ENCODE results near the gene OR52E1. TPM values are rescaled to one million over a fixed set of nuclear protein-coding genes. Genes with fewer than 3 reads are reported as not detected.
"Not testable (repeated sequence)": the region's sequence is repeated elsewhere in the genome, so short reads cannot be mapped to it uniquely, and the experiment has no call there.

The OR52E1 gene
- not detected for total RNA-seq
- polyA plus RNA-seq: not detected
- 0 reads per million in 6 experiments for total RNA-seq

- H3K9me3 Mint-ChIP-seq: no peaks in the 10 kb centered on the region
- no peaks in the 10 kb centered on the region for H3K4me1 Mint-ChIP-seq
- no peak within 1 kb of the TSS for H3K4me3 Mint-ChIP-seq
- H3K27me3 Mint-ChIP-seq: peaks cover 1 to 22% (median 10%) of the 10 kb centered on the region in 5 donors
- no peak for ATAC-seq
- H3K36me3 Mint-ChIP-seq: no peaks in the 10 kb centered on the region
- no peak for DNase-seq
- no peak within 1 kb of the TSS for H3K27ac Mint-ChIP-seq
- POLR2A ChIA-PET: no interaction called here
Measured at GRCh38 chr11:5069272-5069671, at the start of gene OR52E1. Gene OR52E1, plus strand, starts transcription at chr11:5069572.

- Mint-ChIP-seq H3K4me1 (no peaks in the 10 kb centered on the region), H3K9me3 (peaks cover 17 to 54% (median 21%) of the 10 kb centered on the region in 9 donors), H3K36me3 (peaks cover 0 to 28% (median 4%) of the 10 kb centered on the region in 3 donors), H3K4me3 (no peak overlapping the region), H3K27ac (no peak overlapping the region), H3K27me3 (peaks cover 0 to 12% (median 5%) of the 10 kb centered on the region in 5 donors)
- no peak for ATAC-seq
- POLR2A ChIA-PET: no interaction called here
- no peak for DNase-seq
Measured at GRCh38 chr11:5021996-5022395, 47.4 kb upstream of the OR52E1 start.

GRCh38 chr11:5036669-5037068, 32.7 kb upstream of the OR52E1 start:
- H3K36me3 Mint-ChIP-seq: no peaks in the 10 kb centered on the region
- DNase-seq: no peak

GRCh38 chr11:5037926-5038325, 31.4 kb upstream of the OR52E1 start:
- ATAC-seq (no peak), DNase-seq (no peak)
- no peaks in the 10 kb centered on the region for H3K4me1 Mint-ChIP-seq
- no peak overlapping the region for H3K4me3 Mint-ChIP-seq
- H3K27ac Mint-ChIP-seq: no peak overlapping the region
- no peaks in the 10 kb centered on the region for H3K36me3 Mint-ChIP-seq
- POLR2A ChIA-PET: no interaction called here
- peaks cover 0 to 7% (median 3%) of the 10 kb centered on the region in 5 donors for H3K27me3 Mint-ChIP-seq
- peaks cover 0 to 5% (median 0%) of the 10 kb centered on the region in 9 donors for H3K9me3 Mint-ChIP-seq

More at GRCh38 chr11:5036669-5037068, 32.7 kb upstream of the OR52E1 start:
- Mint-ChIP-seq H3K27me3 (peaks cover 0 to 6% (median 0%) of the 10 kb centered on the region in 5 donors), H3K9me3 (peaks cover 0 to 2% (median 0%) of the 10 kb centered on the region in 9 donors), H3K4me1 (no peaks in the 10 kb centered on the region), H3K4me3 (no peak overlapping the region), H3K27ac (no peak overlapping the region)
- POLR2A ChIA-PET: no interaction called here
- ATAC-seq: no peak

GRCh38 chr11:5038341-5038740, 31.0 kb upstream of the OR52E1 start:
- Mint-ChIP-seq H3K4me1 (no peaks in the 10 kb centered on the region), H3K27ac (no peak overlapping the region), H3K9me3 (peaks cover 0 to 5% (median 0%) of the 10 kb centered on the region in 9 donors), H3K36me3 (no peaks in the 10 kb centered on the region), H3K4me3 (no peak overlapping the region), H3K27me3 (peaks cover 0 to 7% (median 3%) of the 10 kb centered on the region in 5 donors)
- ATAC-seq: no peak
- DNase-seq: no peak
- POLR2A ChIA-PET: no interaction called here

- POLR2A ChIA-PET: no interaction called here
- no peak overlapping the region for H3K27ac Mint-ChIP-seq
- H3K36me3 Mint-ChIP-seq: no peaks in the 10 kb centered on the region
- no peak overlapping the region for H3K4me3 Mint-ChIP-seq
- no peak for DNase-seq
- no peaks in the 10 kb centered on the region for H3K4me1 Mint-ChIP-seq
- peaks cover 0 to 7% (median 3%) of the 10 kb centered on the region in 5 donors for H3K27me3 Mint-ChIP-seq
- peaks cover 0 to 3% (median 0%) of the 10 kb centered on the region in 9 donors for H3K9me3 Mint-ChIP-seq
- no peak for ATAC-seq
Measured at GRCh38 chr11:5040876-5041275, 28.5 kb upstream of the OR52E1 start.

GRCh38 chr11:5042091-5042490, 27.3 kb upstream of the OR52E1 start:
- H3K9me3 Mint-ChIP-seq: peaks cover 0 to 5% (median 0%) of the 10 kb centered on the region in 9 donors
- H3K4me1 Mint-ChIP-seq: no peaks in the 10 kb centered on the region
- POLR2A ChIA-PET: no interaction called here
- DNase-seq: no peak
- H3K36me3 Mint-ChIP-seq: no peaks in the 10 kb centered on the region
- H3K4me3 Mint-ChIP-seq: no peak overlapping the region
- no peak overlapping the region for H3K27ac Mint-ChIP-seq
- H3K27me3 Mint-ChIP-seq: peaks cover 0 to 7% (median 3%) of the 10 kb centered on the region in 5 donors
- ATAC-seq: no peak

GRCh38 chr11:5043380-5043779, 26.0 kb upstream of the OR52E1 start:
- Mint-ChIP-seq H3K27ac (no peak overlapping the region), H3K4me3 (no peak overlapping the region), H3K9me3 (peaks cover 0 to 13% (median 0%) of the 10 kb centered on the region in 9 donors), H3K36me3 (no peaks in the 10 kb centered on the region), H3K4me1 (no peaks in the 10 kb centered on the region), H3K27me3 (peaks cover 0 to 7% (median 3%) of the 10 kb centered on the region in 5 donors)
- DNase-seq (no peak), ATAC-seq (no peak)
- POLR2A ChIA-PET: no interaction called here

GRCh38 chr11:5046226-5046625, 23.1 kb upstream of the OR52E1 start, which contains the start of gene OR52J3:
Gene OR52J3, plus strand, starts transcription at chr11:5046526. Its CDS starts 0 bp downstream, at chr11:5046526.
- POLR2A ChIA-PET: no interaction called here
- Mint-ChIP-seq H3K27ac (no peak within 1 kb of the TSS), H3K4me1 (no peaks in the 10 kb centered on the region), H3K36me3 (no peaks in the 10 kb centered on the region), H3K4me3 (no peak within 1 kb of the TSS), H3K27me3 (peaks cover 0 to 4% (median under 1%) of the 10 kb centered on the region in 5 donors), H3K9me3 (peaks cover 0 to 13% (median 0%) of the 10 kb centered on the region in 9 donors)
- ATAC-seq: no peak
- DNase-seq: no peak

GRCh38 chr11:5046754-5047330, 22.5 kb upstream of the OR52E1 start:
- POLR2A ChIA-PET: no interaction called here
- Mint-ChIP-seq H3K27me3 (peaks cover 0 to 3% (median 0%) of the 10 kb centered on the region in 5 donors), H3K4me3 (no peak overlapping the region), H3K9me3 (peaks cover 0 to 13% (median 0%) of the 10 kb centered on the region in 9 donors), H3K27ac (no peak overlapping the region), H3K36me3 (no peaks in the 10 kb centered on the region), H3K4me1 (no peaks in the 10 kb centered on the region)
- no peak for DNase-seq
- no peak for ATAC-seq

- H3K4me3 Mint-ChIP-seq, H3K27ac Mint-ChIP-seq, ATAC-seq, H3K4me1 Mint-ChIP-seq, POLR2A ChIA-PET, H3K9me3 Mint-ChIP-seq, DNase-seq, H3K36me3 Mint-ChIP-seq: not testable (repeated sequence)
- H3K27me3 Mint-ChIP-seq: peaks cover 0 to 26% (median 1%) of the 10 kb centered on the region in 5 donors
Measured at GRCh38 chr11:5058679-5059078, 10.7 kb upstream of the OR52E1 start.

- H3K36me3 Mint-ChIP-seq: no peaks in the 10 kb centered on the region
Measured at GRCh38 chr11:5059391-5059790, 10.0 kb upstream of the OR52E1 start, which contains the start of gene OR52E2. Gene OR52E2, minus strand, starts transcription at chr11:5059627. Its CDS starts 0 bp downstream, at chr11:5059627.

GRCh38 chr11:5065027-5065426, 4.3 kb upstream of the OR52E1 start:
- POLR2A ChIA-PET: no interaction called here
- Mint-ChIP-seq H3K9me3 (no peaks in the 10 kb centered on the region), H3K27ac (no peak overlapping the region), H3K36me3 (no peaks in the 10 kb centered on the region), H3K4me1 (no peaks in the 10 kb centered on the region), H3K4me3 (no peak overlapping the region), H3K27me3 (peaks cover 0 to 16% (median 4%) of the 10 kb centered on the region in 5 donors)
- DNase-seq (no peak), ATAC-seq (no peak)

More at GRCh38 chr11:5059391-5059790, 10.0 kb upstream of the OR52E1 start, which contains the start of gene OR52E2:
- no peaks in the 10 kb centered on the region for H3K4me1 Mint-ChIP-seq
- H3K4me3 Mint-ChIP-seq: no peak within 1 kb of the TSS
- DNase-seq (no peak), ATAC-seq (no peak)
- POLR2A ChIA-PET: no interaction called here
- no peak within 1 kb of the TSS for H3K27ac Mint-ChIP-seq
- H3K9me3 Mint-ChIP-seq: peaks cover 0 to 9% (median 4%) of the 10 kb centered on the region in 9 donors
- H3K27me3 Mint-ChIP-seq: peaks cover 0 to 33% (median 3%) of the 10 kb centered on the region in 5 donors

All from naive thymus-derived CD8-positive, alpha-beta T cell (primary cell).